Stromal cell of bone marrow (primary cell): Measurements from ENCODE around the gene MYEOV.

Experiments
- DNase-seq: peaks from one replicate; pipeline ENCODE4 v3.0.0-alpha.2; 2012; ENCODE audit warnings: low read depth

MYEOV gene

DNA sequence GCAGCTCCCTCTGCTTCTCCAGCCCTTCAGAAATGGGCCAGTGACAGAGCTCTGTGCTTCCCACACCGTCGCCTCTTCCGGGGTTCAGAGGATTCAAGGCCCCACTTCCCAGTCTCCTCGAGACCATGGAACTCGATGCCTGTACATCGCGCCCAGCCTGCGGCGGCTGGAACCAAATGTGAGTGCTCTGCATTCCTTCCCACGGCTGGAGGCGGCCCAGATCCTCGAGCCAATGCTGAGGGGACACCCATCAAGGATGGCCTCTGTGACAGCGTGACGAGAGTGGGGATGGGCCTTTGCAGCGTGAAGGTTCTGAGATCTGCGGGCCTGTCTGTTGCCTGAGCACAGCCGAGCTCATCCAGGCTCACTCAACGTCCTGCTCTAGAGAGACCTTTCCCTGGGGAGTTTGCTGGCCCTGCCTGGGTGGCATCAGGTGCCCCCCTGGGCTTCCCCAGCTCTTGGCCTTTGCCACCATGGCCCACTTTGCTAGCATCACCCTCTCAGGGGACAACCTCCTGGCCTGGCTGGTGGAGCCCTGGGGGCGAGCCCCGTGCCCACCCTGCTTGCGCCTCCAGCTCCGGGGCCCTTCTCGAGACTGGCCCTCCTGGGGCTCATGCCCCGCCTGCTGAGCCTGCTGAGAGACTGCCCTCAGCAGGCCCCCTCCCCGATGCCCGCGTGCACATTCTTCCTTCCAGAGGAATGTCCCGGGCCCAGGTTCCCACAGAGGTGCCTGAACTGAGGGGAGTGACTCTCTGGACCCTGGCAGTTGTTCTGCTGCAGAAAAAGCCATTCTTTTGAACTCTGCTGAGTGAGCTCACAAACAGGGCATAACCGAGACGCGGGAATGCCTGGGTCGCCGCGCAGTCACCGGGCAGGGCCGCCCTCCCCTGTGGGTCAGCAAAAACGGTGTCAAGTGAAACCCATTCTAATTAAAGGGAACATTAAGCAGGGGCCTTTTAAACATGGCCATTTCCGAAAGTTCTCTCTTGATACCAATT lies 7.3 kb upstream of the MYEOV start:
- no peak for DNase-seq

DNA sequence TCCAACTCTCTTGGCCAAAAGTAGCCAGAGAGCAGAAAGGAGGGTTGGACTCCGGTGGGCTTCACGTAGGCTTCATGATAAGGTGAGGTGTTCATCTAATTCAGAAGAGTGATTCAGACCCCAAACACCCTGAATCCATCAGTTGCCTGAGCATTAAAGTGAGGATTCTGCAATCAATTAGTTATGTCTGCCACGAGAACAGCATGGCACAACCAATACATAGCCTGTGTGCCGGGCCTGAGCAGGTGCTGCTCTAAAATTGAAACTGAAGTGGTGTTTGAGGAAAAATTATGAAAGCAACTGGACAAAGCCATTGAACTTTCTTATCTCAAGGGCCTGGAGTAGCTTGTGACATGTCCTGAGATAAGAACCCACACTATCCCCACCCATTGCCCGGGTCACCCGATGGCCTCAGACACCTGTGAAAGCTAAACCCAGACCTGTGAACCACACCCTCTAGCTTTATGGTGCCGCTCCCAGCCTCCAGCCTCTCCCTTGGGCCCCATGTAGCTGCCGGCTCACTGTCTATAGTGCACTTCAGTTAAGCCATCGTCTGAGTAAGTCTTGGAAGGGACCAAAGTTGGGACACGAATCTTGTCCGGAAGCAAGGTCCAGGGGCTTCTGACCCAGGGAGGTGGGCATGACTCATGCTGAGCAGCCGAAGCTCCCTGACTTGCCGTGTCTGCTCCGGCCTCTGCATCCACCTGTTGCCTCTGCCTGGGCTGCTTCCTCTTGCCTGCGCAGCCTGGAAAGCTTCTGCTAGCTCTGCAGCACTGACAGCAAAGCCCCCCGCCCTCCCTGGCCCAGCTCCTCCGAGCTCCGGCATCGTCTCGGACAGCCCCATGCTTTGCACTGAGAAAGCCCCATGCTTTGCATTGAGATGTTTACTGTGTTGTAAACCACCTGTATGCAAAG lies 5.7 kb upstream of the MYEOV start:
- no peak for DNase-seq

GRCh38 chr11:69288883-69289242 lies 5.1 kb upstream of the MYEOV start:
- DNase-seq = no peak

DNA sequence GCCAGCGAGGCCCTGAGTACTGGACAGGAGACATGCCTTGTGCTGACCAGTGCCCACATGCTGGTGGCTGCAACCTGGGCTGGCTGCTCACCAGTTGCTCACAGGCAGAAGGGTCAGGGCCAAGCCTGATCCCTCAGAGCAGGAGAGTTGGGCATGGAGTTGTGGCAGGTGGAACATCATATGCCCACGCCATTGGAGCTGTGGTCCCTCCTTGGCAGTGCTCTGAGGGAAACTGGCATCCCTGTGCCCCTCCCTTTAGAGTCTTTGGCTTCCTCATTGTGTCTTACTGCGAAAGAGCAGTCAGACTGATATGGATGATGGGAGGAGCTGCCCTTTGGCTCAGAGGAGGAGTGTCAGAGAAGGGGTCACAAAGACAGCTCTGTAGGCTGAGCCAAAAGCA lies 3.1 kb upstream of the MYEOV start:
- DNase-seq = no peak

GRCh38 chr11:69291459-69292110 lies 2.4 kb upstream of the MYEOV start:
- no peak for DNase-seq

- no peak for DNase-seq
These were observed 1.7 kb upstream of the MYEOV start for GRCh38 chr11:69292221-69292648.

DNA sequence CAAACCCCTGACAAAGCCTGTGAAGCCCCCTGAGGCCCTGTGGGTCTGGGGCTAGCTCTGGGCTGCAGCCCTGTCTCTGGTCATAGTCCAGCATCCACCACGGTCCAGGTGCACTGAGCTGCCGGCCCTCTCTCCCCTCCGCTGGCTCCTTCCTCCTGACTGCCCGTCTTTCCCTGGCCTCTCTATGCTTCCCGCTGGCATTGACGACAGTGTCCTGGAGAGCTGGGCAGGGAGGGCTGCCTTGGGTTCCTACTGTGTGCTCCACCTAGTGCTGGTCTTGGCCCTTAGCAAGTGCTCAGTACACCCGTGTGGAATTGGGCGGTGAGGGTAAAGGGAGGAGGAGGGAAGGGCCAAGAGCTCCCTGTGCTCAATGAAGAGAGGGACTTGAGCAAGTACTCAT lies 868 bp upstream of the MYEOV start:
- no peak for DNase-seq

DNA sequence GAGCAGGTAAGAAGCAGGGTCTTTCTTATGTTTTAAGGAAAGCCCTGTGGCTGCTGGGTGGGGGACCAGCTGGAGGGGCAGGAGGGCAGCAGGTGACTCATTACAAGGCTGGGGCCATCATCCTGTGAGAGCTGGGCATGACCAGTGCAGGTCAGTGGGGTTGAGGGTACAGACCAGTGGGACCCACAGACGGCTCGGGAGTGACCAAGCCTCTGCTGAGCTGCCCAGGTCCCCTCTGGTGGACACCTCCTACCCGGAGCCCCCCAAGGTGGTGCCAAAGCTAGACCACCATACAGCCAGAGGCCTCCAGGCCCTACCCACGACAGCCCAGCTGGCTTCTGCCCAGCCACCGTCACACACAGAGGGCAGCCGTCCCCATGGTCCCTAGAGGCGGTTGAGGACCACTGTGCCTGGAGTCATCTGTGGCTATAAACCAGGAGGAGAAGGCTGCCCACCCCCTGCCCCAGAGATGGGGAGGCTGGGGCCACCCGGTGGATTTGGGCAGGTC lies 670 bp downstream of the MYEOV start:
- DNase-seq = no peak

DNA sequence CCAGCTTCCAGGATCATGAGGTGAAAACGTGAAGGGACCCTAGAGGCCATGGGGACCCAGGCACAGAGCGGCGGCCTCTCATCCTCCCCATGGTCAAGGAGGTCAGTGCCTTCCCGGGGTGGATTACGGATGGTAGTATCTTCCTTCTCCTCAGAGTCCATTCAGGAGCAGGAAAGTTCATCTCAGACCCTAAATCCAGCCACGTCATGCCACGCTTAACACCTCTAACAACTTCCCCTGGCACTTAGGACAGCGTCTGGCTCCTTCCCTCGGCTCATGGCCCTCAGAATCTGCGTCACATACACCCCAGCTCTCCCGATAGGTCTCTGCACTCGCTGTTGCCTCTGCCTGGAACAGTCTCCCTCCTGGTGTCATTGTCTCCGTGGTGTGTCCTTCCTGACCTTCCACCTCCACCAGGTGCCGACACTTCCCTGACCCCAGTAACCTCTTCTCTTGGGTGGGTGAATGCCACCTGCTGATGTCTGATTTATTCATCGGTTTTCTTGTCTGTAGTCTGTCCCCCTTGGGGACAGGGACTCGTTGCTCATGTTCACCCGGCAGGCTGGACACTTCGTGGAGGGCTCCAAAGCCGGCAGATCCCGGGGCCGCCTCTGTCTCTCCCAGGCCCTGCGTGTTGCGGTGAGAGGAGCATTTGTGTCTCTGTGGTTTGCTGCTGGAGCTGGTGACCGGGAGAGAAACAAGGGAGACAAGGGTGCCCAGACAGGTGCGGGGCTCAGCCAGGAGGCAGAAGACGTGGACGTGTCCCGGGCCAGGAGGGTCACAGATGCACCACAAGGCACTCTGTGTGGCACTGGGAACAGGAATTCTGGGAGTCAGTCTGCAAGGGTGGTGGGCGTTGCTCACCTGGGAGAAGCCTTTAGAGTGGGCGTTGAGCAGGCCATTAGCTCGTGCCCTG lies 1.4 kb downstream of the MYEOV start:
- DNase-seq = no peak

GRCh38 chr11:69295995-69296889 lies 2.3 kb downstream of the MYEOV start:
- DNase-seq = peak; percentile 69

DNA sequence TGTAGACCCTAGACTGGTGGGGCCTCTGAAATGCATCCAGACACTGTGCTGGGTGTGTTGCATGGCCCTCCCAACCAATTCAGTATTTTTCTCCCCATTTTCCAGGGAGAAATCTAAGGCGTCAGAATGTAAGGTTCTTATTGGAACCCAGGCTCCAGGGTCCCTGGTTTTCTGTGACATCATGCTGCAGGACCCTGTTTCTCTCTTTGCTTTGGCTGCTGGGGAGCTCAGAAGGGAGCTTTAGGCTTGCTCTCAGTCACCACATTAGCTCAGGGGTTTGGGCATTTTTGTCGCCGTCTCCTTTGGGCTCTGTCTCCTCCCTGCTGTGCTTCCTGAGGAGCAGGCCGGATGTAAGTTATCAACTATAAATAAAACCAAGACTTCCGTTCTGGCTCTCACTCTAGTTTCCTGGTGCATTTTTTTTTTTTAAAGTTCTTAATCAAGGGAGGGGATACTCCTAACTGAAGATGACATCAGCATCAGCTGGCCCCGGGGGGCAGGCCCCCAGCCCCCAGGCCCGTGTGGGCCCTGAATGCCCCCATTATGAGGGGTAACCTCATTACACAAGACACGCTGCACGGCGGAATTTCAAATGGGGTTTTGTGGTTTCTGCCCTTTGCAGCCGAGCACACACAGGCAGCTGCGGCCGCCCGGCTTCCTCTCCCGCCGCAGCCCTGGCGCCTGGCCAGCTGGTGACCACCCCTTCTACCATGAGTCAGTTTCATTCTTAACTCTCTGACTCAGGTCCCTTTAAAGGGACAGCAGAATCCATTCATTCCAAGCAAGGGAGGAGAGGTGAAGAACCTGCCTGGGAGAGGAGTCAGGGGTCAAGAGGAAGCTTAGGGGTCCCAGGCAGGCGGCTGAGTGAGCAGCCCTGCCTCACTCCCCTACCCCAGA lies 3.2 kb downstream of the MYEOV start:
- peak; percentile 97 for DNase-seq

DNA sequence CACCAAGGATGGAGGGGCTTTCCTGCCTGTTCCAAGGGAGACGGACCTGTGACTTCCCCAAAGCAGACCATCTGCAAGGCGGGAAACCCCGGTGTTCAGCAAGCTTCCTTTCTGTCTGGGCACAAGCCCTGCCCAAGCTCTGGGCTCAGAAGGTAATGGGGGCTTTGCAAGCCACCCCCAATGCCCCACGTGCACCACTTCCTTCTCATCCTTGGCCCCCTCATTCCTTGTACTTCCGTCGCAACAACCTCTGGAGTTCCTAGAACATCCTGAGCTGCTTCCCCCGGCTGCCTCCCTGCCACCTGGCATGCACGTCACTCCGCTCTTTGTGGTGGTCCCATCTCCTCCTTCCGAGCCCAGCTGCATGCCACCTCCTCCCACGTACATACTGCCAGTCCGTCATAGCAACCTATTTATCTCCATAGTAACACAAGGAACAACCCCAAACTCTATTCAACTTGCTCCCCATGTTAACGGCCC lies 3.9 kb downstream of the MYEOV start:
- DNase-seq = no peak

DNA sequence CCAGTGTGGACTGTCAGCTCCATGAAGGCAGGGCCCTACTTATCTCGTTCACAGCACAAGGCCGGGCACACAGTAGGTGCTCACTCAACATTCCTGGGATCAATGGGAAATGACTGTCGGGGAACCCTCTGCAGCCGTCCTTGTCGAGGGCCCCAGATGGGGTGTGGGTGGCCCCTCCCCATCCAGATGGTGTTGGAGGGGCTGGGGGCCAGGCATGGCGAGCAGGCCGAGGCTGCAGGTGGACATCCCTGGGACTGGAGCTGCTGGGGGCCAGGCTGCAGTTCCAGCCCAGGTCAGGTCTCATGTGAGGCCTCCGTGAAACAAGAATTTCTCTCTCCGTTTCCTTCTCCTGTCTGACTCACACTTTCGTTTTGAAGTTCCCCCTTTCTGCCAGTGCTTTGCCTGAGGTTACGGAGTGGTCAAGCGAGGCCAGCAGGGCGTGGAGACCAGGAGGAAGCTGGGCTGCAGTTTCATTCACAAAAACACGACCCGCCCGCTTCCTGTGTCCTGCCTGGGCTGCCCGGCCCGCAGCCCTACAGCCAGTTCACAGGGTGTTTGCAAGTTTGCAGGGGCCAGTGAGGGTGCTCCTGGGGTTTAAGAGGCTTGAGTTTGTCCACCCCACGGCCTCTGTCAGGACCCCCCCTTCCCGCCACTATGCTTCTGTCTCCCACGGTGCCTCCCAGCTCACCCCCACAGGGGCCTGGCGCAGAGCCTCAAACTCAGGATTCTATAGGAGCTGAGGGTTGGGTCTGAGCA lies 4.5 kb downstream of the MYEOV start:
- peak; percentile 89 for DNase-seq

DNA sequence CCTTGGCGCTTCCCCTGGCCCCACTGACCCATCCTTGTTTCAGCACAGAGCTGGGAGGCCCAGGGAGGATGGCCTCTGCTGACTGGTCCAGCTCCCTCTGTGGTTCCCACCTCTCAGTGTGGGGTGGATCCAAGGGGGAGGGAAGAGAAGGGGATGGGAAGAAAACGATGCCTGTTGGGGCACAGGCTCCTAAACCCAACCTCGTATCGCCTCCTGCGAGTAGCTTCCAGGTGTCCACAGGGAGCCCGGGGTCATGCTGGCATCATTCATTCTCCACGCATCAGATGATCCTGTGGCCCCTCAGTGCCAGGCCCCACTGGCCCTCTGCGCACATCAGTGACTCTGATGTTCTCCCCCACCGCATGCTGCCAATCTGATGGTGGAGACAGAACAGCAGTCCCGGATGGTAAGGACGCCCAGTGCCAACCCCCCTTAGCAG lies 5.1 kb downstream of the MYEOV start:
- DNase-seq = no peak

GRCh38 chr11:69299572-69299971 lies 5.6 kb downstream of the MYEOV start:
- DNase-seq = no peak

- DNase-seq = peak; percentile 92
These were observed 6.4 kb downstream of the MYEOV start for GRCh38 chr11:69300120-69301060.

GRCh38 chr11:69301081-69301454 lies 7.1 kb downstream of the MYEOV start:
- DNase-seq = no peak
